ENCODE data around the gene BCL6B.

GRCh38 chr17:7019367-7019766, 3.5 kb upstream of the BCL6B start:
- TF ChIP-seq POLR2A (IDR thresholded peaks at IDR 0.05) (no peak), CTCF (IDR thresholded peaks at IDR 0.05) (no peak)
